Measurements from ENCODE around the gene KLHL17.

KLHL17 gene

GRCh38 chr1:952603-953002 lies 7.8 kb upstream of the KLHL17 start:
- DNase-seq: no peak

- no peak for DNase-seq
Observed at GRCh38 chr1:953524-954320, 6.7 kb upstream of the KLHL17 start.

- no peak for DNase-seq
Observed at GRCh38 chr1:954927-955326, 5.5 kb upstream of the KLHL17 start.

DNA sequence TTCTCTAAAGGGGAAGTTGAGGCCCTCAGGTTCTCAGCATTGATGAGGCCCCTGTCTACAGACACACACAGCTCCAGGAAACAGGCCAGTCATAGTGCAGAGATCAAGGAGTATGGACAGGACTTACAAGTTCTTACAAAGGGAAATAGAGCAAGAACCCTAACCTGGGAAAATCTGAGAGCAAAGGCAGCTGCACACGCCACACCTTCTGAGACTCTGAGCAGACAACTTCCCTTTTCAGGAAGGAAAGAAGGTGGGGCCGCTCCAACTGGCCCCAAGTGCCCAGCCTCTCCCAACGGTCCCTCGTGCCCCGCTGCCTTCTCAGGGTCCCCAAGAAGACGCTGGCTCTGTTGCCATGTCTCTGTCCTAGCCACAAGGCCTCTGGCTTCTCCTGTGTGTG lies 4.9 kb upstream of the KLHL17 start:
- no peak for DNase-seq

DNA sequence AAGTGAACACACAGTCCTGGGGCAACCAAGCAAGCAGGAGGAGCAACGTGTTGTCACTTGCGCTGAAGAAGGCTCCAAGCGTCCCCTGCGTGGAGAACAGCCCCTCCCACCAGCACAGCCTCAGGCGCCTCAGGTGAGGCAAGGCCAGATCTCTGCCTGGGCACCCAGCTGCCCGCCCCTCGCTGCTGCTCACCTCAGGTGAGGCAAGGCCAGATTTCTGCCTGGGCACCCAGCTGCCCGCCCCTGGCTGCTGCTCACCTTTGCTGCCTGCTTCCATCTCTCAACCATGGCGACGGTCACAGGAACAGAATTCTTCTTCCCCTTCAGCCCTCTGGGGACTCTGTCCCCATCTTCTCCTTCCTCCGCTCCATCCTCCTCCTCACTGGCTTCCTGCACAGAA lies 3.7 kb upstream of the KLHL17 start:
- DNase-seq: no peak

DNA sequence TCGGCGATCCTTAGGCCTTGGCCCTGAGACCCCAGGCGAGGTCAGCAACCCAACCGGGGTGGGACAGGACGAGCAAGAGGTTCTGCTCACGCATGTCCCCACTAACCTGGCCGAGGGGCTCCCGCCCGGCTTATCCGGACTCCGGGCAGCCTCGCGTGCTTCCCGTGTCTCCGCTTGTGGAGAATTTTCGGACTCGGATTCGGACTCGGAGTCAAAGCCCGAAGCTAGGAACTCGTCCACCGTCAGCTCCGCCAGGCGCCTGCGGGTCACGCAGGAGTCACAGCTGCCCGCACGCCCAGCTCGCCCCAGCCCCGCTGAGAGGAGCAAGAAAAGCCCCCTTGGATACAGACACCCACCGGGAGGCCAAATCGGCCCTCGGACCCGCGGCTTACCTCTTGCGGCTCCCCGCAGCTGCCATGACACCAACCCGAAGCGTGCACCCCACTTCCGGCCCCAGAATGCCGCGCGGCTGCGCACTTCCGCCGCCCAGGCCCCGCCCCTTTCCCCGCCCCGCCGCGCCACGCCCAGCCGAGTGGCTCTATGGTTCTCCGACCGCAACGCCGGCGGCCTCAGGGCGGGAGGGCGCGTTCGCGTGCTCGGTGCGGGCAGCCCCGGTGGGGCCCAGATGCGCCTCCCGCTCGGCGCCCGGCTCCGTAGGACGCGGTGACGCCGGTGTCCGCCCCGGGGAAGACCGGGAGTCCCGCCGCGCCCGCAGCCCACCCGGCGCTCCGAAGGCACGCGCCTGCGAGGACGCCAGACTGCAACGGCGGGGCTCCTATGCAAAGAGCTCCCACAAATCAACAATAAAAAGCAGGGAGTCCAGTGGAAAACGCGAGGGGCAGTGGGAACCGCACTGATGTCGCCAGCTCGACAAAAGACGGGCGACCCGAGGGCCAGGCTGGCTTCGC lies 1.3 kb upstream of the KLHL17 start, which contains the start of gene NOC2L:
Gene NOC2L (minus strand): TSS at position 434 of the 908 bp plus-strand sequence. CDS start 16 bp downstream, at position 418.
- DNase-seq: peak; percentile 50

- no peak for DNase-seq
Observed at GRCh38 chr1:959731-960362, 537 bp upstream of the KLHL17 start.

GRCh38 chr1:961132-961669 lies 817 bp downstream of the KLHL17 start:
- no peak for DNase-seq

DNA sequence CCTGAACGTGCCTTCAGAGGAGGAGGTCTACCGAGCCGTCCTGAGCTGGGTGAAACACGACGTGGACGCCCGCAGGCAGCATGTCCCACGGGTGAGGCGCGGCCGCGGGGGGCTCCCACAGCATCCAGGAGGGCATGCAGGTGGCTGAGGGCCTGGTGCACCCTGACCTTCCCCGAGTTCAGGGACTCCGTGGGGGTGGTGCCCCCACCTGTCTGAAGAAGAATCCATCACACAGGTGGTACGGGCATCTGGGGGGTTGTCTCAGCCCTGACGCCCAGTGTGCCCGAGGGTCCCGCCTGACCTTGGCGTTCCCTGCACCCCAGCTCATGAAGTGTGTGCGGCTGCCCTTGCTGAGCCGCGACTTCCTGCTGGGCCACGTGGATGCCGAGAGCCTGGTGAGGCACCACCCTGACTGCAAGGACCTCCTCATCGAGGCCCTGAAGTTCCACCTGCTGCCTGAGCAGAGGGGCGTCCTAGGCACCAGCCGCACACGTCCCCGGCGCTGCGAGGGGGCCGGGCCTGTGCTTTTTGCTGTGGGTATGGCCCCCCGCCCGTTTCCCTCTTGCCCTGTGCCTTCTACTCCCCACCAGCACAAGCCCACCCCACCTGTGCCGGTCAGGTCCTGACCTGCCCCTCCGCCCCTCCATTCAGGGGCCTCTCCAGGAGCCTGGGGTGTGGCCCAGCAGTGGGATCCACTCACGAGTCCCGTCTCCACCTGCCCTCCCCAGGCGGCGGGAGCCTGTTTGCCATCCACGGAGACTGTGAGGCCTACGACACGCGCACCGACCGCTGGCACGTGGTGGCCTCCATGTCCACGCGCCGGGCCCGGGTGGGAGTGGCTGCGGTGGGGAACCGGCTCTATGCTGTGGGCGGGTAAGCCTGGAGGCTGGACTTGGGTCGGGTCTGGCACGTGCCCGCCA lies 2.3 kb downstream of the KLHL17 start:
- no peak for DNase-seq

DNA sequence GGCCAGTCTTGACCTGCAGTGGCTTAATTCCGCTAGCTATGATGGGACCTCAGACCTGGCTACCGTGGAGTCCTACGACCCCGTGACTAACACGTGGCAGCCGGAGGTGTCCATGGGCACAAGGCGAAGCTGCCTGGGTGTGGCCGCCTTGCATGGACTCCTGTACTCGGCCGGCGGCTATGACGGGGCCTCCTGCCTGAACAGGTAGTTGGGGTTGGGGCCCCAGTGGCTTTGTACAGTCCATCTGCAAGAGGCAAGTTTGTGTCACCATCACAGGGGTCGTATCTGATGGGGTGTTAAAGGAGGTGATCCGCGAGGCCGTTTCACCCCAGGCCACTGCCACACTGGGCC lies 2.9 kb downstream of the KLHL17 start:
- no peak for DNase-seq

DNA sequence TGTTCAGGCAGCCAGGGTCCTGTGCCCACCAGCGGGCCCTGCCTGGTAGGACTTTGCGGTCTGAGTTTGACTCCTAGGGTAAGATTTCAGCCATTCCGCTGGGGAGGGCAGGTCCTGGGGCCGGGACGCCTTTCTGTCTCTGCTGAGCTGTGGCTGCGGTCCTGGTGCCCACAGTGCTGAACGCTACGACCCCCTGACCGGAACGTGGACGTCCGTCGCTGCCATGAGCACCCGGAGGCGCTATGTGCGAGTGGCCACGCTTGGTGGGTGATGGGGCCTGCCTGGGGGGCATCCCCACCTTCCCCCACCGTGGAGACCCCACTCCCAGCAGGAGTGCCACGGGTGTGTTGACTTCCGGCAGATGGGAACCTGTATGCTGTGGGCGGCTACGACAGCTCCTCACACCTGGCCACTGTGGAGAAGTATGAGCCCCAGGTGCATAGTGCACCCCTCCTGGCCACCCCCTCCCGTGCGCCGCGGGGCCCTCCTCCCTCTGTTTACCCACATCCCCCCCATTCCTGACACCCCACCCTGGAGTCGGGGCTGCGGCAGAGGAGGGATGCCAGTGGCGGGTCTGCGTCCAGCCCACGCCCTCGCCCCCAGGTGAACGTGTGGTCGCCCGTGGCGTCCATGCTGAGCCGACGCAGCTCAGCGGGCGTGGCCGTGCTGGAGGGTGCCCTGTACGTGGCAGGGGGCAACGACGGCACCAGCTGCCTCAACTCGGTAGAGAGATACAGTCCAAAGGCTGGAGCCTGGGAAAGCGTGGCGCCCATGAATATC lies 3.6 kb downstream of the KLHL17 start:
- DNase-seq: no peak

- DNase-seq: no peak
Observed at GRCh38 chr1:964691-965525, 4.5 kb downstream of the KLHL17 start.

GRCh38 chr1:965526-966134 lies 5.2 kb downstream of the KLHL17 start:
- DNase-seq: no peak

DNA sequence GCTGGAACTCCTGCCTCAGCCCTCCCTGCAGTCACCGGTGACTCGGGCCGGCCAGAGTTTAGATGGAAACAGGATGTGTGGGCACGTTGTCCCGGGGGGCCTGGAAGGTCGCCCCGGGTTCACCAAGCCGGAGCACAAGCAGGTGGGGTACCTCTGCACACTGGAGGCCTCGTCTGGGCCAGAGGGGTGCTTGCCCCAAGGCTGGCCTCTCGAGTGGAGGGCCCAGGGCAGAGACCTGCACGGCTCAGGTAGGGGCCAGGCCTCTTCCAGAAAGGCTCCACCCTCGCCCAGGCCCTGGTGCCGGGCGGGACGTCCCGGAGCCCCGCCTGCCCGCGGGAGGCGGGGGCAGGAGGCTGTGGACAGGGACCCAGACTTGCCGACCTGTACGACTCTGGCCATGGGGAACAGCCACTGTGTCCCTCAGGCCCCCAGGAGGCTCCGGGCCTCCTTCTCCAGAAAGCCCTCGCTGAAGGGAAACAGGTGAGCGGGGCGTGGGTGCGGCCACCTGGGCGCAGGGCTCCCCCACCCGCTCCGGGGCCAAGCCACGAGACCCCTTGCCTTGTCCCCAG lies 5.8 kb downstream of the KLHL17 start, which contains the start of gene PLEKHN1:
Gene PLEKHN1 (plus strand): TSS at position 348 of the 569 bp plus-strand sequence. CDS start 50 bp downstream, at position 398.
- no peak for DNase-seq

DNA sequence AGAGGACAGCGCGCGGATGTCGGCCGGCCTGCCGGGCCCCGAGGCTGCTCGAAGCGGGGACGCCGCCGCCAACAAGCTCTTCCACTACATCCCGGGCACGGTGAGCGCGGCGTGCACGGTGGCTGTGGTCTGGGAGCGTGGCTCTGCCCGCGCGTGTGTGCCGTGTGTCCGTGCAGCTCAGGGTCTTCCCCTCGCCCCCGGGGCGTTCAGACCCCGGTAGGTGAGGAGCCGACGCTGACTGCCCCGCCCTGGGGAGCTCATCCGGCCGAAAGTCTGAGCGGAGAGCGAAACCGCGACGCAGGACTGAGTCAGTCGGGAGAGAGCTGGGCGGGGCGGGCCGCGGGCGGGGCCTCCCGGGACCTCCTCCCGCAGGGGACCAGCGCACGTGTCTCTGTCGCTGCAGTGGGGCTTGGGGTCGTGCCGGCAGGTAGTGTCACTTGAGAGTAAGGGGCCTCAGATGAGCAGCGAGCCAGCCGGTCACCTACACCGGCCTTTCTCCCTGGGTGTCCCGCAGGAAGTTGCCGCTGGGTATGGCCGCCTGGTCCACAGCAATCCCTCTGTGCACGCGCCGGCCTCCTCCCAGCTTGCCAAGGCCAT lies 6.4 kb downstream of the KLHL17 start:
- DNase-seq: no peak

GRCh38 chr1:967466-968343 lies 7.3 kb downstream of the KLHL17 start:
- DNase-seq: no peak

- no peak for DNase-seq
Observed at GRCh38 chr1:969260-969855, 9.0 kb downstream of the KLHL17 start.

Measured in DMS 273 treated with DMSO at 0.1 percent for 48 hours (cell line).